DND-41 (cell line): ENCODE data around the gene GNAS.

Experiments
- ATAC-seq: fragments of 200-7000 bp; cut with Tn5 transposase; 3 replicates; pipeline ENCODE4 v1.9.1; 2021; ENCODE audit warnings: low read depth; ENCODE audit not compliant: insufficient read depth
- DNase-seq: peaks from one replicate; pipeline ENCODE4 v3.0.0-alpha.2; 2020
- H2AFZ ChIP-seq: 2 replicates; pipeline ENCODE4 v1.6.0; 2012; ENCODE audit warnings: low read depth, low read length
- H3K27ac ChIP-seq: 2 replicates; pipeline ENCODE4 v1.5.1; 2012; ENCODE audit warnings: low read length, inconsistent platforms
- H3K27me3 ChIP-seq: fragments of 200-600 bp; sonication (generic); 2 replicates; pipeline ENCODE4 v1.6.0; 2012; ENCODE audit warnings: low read length, mild to moderate bottlenecking, inconsistent platforms; ENCODE audit not compliant: insufficient read depth, poor library complexity
- H3K36me3 ChIP-seq: 2 replicates; pipeline ENCODE4 v1.5.1; 2012; ENCODE audit warnings: low read length, inconsistent platforms; ENCODE audit not compliant: insufficient read depth
- H3K4me1 ChIP-seq: 2 replicates; pipeline ENCODE4 v1.5.1; 2012; ENCODE audit warnings: mild to moderate bottlenecking, low read length; ENCODE audit not compliant: insufficient read depth
- H3K4me2 ChIP-seq: 2 replicates; pipeline ENCODE4 v1.6.0; 2012; ENCODE audit warnings: mild to moderate bottlenecking, moderate library complexity, low read length, inconsistent platforms; ENCODE audit not compliant: insufficient read depth
- H3K4me3 ChIP-seq, 2 experiments: fragments of 200-600 bp in 1 of 2; shearing (Covaris generic) in 1 of 2; 2 replicates each; pipeline ENCODE4 v1.5.1; 2012 to 2016; ENCODE audit warnings: inconsistent platforms in 2 of 2, low read length in 2 of 2, mild to moderate bottlenecking in 2 of 2, low read depth in 1 of 2, moderate library complexity in 1 of 2
- H3K79me2 ChIP-seq: 2 replicates; pipeline ENCODE4 v1.6.0; 2012; ENCODE audit warnings: low read length, inconsistent platforms; ENCODE audit not compliant: insufficient read depth
- H3K9ac ChIP-seq: 2 replicates; pipeline ENCODE4 v1.6.0; 2012; ENCODE audit warnings: low read depth, mild to moderate bottlenecking, inconsistent platforms, low read length, moderate library complexity
- H3K9me3 ChIP-seq: 2 replicates; pipeline ENCODE4 v1.5.1; 2012; ENCODE audit warnings: low read length, moderate library complexity, mild to moderate bottlenecking, inconsistent platforms; ENCODE audit not compliant: insufficient read depth, severe bottlenecking
- H4K20me1 ChIP-seq: 2 replicates; pipeline ENCODE4 v1.6.0; 2012; ENCODE audit warnings: low read length; ENCODE audit not compliant: insufficient read depth
- CTCF ChIP-seq: IDR thresholded peaks from 2 replicates; pipeline ENCODE4 v1.5.1; 2012; ENCODE audit warnings: borderline replicate concordance, low read length, moderate library complexity, mild to moderate bottlenecking; ENCODE audit not compliant: poor library complexity, severe bottlenecking; ENCODE audit errors: extremely low read depth
- EZH2 ChIP-seq: IDR thresholded peaks from 3 replicates; pipeline ENCODE4 v1.6.1; 2012; ENCODE audit warnings: borderline replicate concordance, low read depth, mild to moderate bottlenecking, moderate library complexity, low read length, inconsistent platforms; ENCODE audit not compliant: severe bottlenecking

The GNAS gene

GRCh38 chr20:58855506-58856389 is 3.2 kb downstream of the GNAS start:
- no peak overlapping the region for H3K9ac ChIP-seq
- peaks cover 15% of the 10 kb centered on the region for H3K9me3 ChIP-seq
- H3K4me1 ChIP-seq, result no peaks in the 10 kb centered on the region
- H3K27ac ChIP-seq, result no peak overlapping the region
- DNase-seq (no peak), ATAC-seq (no peak)
- H3K27me3 ChIP-seq, result peaks cover 10% of the 10 kb centered on the region
- no peak overlapping the region for H3K4me3 ChIP-seq
- H3K4me2 ChIP-seq, result no peak overlapping the region
- H4K20me1 ChIP-seq, result no peaks in the 10 kb centered on the region
- TF ChIP-seq EZH2, result no peak
- TF ChIP-seq CTCF, result no peak
- H3K79me2 ChIP-seq, result no peaks in the 10 kb centered on the region
- no peak overlapping the region for H2AFZ ChIP-seq
- no peaks in the 10 kb centered on the region for H3K36me3 ChIP-seq

GRCh38 chr20:58863044-58863790 is 10.7 kb downstream of the GNAS start:
- H3K9ac ChIP-seq, result no peak overlapping the region
- H3K36me3 ChIP-seq, result no peaks in the 10 kb centered on the region
- ATAC-seq, result no peak
- H2AFZ ChIP-seq, result no peak overlapping the region
- no peak overlapping the region for H3K4me2 ChIP-seq
- H3K9me3 ChIP-seq, result no peaks in the 10 kb centered on the region
- no peak overlapping the region for H3K27ac ChIP-seq
- DNase-seq, result no peak
- no peaks in the 10 kb centered on the region for H3K79me2 ChIP-seq
- TF ChIP-seq EZH2, result no peak
- TF ChIP-seq CTCF, result no peak
- H4K20me1 ChIP-seq, result no peaks in the 10 kb centered on the region
- no peaks in the 10 kb centered on the region for H3K4me1 ChIP-seq
- H3K4me3 ChIP-seq, result no peak overlapping the region
- H3K27me3 ChIP-seq, result peaks cover 22% of the 10 kb centered on the region

GRCh38 chr20:58864346-58864745 is 11.8 kb downstream of the GNAS start:
- Histone ChIP-seq H3K9me3 (no peaks in the 10 kb centered on the region), H3K4me2 (no peak overlapping the region), H3K4me1 (no peaks in the 10 kb centered on the region), H3K4me3 (no peak overlapping the region), H3K79me2 (no peaks in the 10 kb centered on the region), H3K27me3 (peaks cover 22% of the 10 kb centered on the region), H3K36me3 (no peaks in the 10 kb centered on the region), H2AFZ (no peak overlapping the region), H3K27ac (no peak overlapping the region), H3K9ac (no peak overlapping the region), H4K20me1 (no peaks in the 10 kb centered on the region)
- no peak for ATAC-seq
- no peak for TF ChIP-seq EZH2
- TF ChIP-seq CTCF, result peak; percentile 53
- DNase-seq, result no peak
